Measurements from ENCODE around the gene OR1C1.

The OR1C1 gene

GRCh38 chr1:247741756-247742155 lies 18.6 kb downstream of the OR1C1 start:
- no peaks in the 10 kb centered on the region for H3K9me2 ChIP-seq (ENCODE audit: low read depth, low read length)
- H3K79me2 ChIP-seq (ENCODE audit: insufficient read depth, low read length): no peaks in the 10 kb centered on the region
- H3K9ac ChIP-seq (ENCODE audit: low read length): no peak overlapping the region
- no peaks in the 10 kb centered on the region for H3K9me3 ChIP-seq (ENCODE audit: low read length)
- H3K27ac ChIP-seq (ENCODE audit: low read depth, low read length, poor library complexity, severe bottlenecking): no peak overlapping the region
- no peaks in the 10 kb centered on the region for H4K20me1 ChIP-seq (ENCODE audit: insufficient read depth, low read length)
- H3K27me3 ChIP-seq (ENCODE audit: insufficient read depth, low read length): no peaks in the 10 kb centered on the region
- H2AFZ ChIP-seq (ENCODE audit: low read length): no peak overlapping the region
- no peak overlapping the region for H3K4me2 ChIP-seq (ENCODE audit: low read length)
- H3K4me1 ChIP-seq (ENCODE audit: insufficient read depth, low read length, severe bottlenecking): no peaks in the 10 kb centered on the region
- TF ChIP-seq EZH2 (IDR thresholded peaks at IDR 0.05; ENCODE audit: borderline replicate concordance, low read length) (no peak), CTCF (IDR thresholded peaks at IDR 0.05; ENCODE audit: low read length) (no peak)
- no peaks in the 10 kb centered on the region for H3F3A ChIP-seq (ENCODE audit: insufficient read depth, low read length)
- no peak overlapping the region for H3K4me3 ChIP-seq (ENCODE audit: low read depth, low read length, poor library complexity, severe bottlenecking)
- H3K36me3 ChIP-seq (ENCODE audit: insufficient read depth, low read length): no peaks in the 10 kb centered on the region

DNA sequence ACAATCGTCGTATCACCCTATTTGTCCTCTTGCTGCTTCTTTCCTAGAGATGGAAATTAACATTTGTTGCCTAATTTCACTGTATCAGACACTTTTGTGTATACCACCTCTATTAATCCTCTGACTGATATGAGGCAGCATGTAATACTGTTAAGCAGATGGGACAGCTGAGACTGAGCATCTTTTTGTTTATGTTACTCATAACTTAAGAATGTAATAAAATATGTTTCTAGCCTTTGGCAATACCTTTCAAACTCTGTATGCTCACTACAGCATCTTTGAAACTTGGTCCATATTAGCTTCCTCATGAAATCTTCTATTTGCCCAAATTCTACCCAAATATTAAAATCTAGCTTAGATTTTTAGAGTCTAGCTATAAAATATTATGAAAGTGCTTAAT lies 19.6 kb downstream of the OR1C1 start:
- Histone ChIP-seq H3F3A (ENCODE audit: insufficient read depth, low read length) (no peaks in the 10 kb centered on the region), H3K27me3 (ENCODE audit: insufficient read depth, low read length) (no peaks in the 10 kb centered on the region), H3K79me2 (ENCODE audit: insufficient read depth, low read length) (no peaks in the 10 kb centered on the region), H4K20me1 (ENCODE audit: insufficient read depth, low read length) (no peaks in the 10 kb centered on the region), H3K4me1 (ENCODE audit: insufficient read depth, low read length, severe bottlenecking) (no peaks in the 10 kb centered on the region), H3K9ac (ENCODE audit: low read length) (no peak overlapping the region), H2AFZ (ENCODE audit: low read length) (no peak overlapping the region), H3K27ac (ENCODE audit: low read depth, low read length, poor library complexity, severe bottlenecking) (no peak overlapping the region), H3K36me3 (ENCODE audit: insufficient read depth, low read length) (no peaks in the 10 kb centered on the region), H3K9me2 (ENCODE audit: low read depth, low read length) (no peaks in the 10 kb centered on the region), H3K4me3 (ENCODE audit: low read depth, low read length, poor library complexity, severe bottlenecking) (no peak overlapping the region), H3K4me2 (ENCODE audit: low read length) (no peak overlapping the region), H3K9me3 (ENCODE audit: low read length) (no peaks in the 10 kb centered on the region)
- TF ChIP-seq EZH2 (IDR thresholded peaks at IDR 0.05; ENCODE audit: borderline replicate concordance, low read length): no peak
- no peak for TF ChIP-seq CTCF (IDR thresholded peaks at IDR 0.05; ENCODE audit: low read length)

- H3K9me3 ChIP-seq (ENCODE audit: low read length): no peaks in the 10 kb centered on the region
- H3K79me2 ChIP-seq (ENCODE audit: insufficient read depth, low read length): no peaks in the 10 kb centered on the region
- no peaks in the 10 kb centered on the region for H3F3A ChIP-seq (ENCODE audit: insufficient read depth, low read length)
- TF ChIP-seq CTCF (IDR thresholded peaks at IDR 0.05; ENCODE audit: low read length): no peak
- no peak for TF ChIP-seq EZH2 (IDR thresholded peaks at IDR 0.05; ENCODE audit: borderline replicate concordance, low read length)
- H2AFZ ChIP-seq (ENCODE audit: low read length): no peak within 1 kb of the TSS
- H3K4me3 ChIP-seq (ENCODE audit: low read depth, low read length, poor library complexity, severe bottlenecking): no peak within 1 kb of the TSS
- H3K9me2 ChIP-seq (ENCODE audit: low read depth, low read length): no peaks in the 10 kb centered on the region
- H3K36me3 ChIP-seq (ENCODE audit: insufficient read depth, low read length): no peaks in the 10 kb centered on the region
- no peaks in the 10 kb centered on the region for H3K4me1 ChIP-seq (ENCODE audit: insufficient read depth, low read length, severe bottlenecking)
- H4K20me1 ChIP-seq (ENCODE audit: insufficient read depth, low read length): no peaks in the 10 kb centered on the region
- no peaks in the 10 kb centered on the region for H3K27me3 ChIP-seq (ENCODE audit: insufficient read depth, low read length)
- no peak within 1 kb of the TSS for H3K4me2 ChIP-seq (ENCODE audit: low read length)
- no peak within 1 kb of the TSS for H3K9ac ChIP-seq (ENCODE audit: low read length)
- no peak within 1 kb of the TSS for H3K27ac ChIP-seq (ENCODE audit: low read depth, low read length, poor library complexity, severe bottlenecking)
Observed at GRCh38 chr1:247738315-247738714, 22.0 kb downstream of the OR1C1 start, which contains the start of gene OR14K1. Gene OR14K1 (plus strand): TSS chr1:247738615. CDS start chr1:247738615, 0 bp downstream.
